Prostate gland (tissue), 2 donors: Measurements from ENCODE around the gene USP6. TPM values are rescaled to one million over a fixed set of nuclear protein-coding genes. Genes with fewer than 3 reads are reported as not detected.
"Not testable (repeated sequence)": the region's sequence is repeated elsewhere in the genome, so short reads cannot be mapped to it uniquely, and the experiment has no call there.

Experiments
- DNase-seq: peaks from one replicate; pipeline ENCODE4 v3.0.0-alpha.2; 2019; ENCODE audit warnings: low spot score
- H3K27ac ChIP-seq, 2 donors: fragments of 200-600 bp; sonication (generic); 2 replicates each; pipeline ENCODE4 v1.5.1; 2017 to 2019
- H3K27me3 ChIP-seq: fragments of 200-600 bp; sonication (generic); replicated peaks from 2 replicates; pipeline ENCODE4 v1.5.1; 2019; ENCODE audit not compliant: insufficient read depth
- H3K36me3 ChIP-seq, 2 donors: fragments of 200-600 bp; sonication (generic); 1 replicate in 1 of 2; 2 replicates in 1 of 2; pipeline versions ENCODE4 v1.5.1 to v1.8.1; 2017 to 2019
- H3K4me1 ChIP-seq: fragments of 200-600 bp; sonication (generic); replicated peaks from 2 replicates; pipeline ENCODE4 v1.5.1; 2019
- H3K4me3 ChIP-seq, 2 donors: fragments of 200-600 bp; sonication (generic); 2 replicates each; pipeline ENCODE4 v1.5.1; 2017 to 2019
- H3K9me3 ChIP-seq: fragments of 200-600 bp; sonication (generic); 2 replicates; pipeline ENCODE4 v1.5.1; 2017
- CTCF ChIP-seq, 4 experiments: fragments of 200-600 bp in 2 of 4; fragments of 450-650 bp in 2 of 4; sonication (generic) in 2 of 4; IDR thresholded peaks; 1 replicate in 3 of 4; 2 replicates in 1 of 4; pipeline ENCODE4 v1.5.1; 2016 to 2019; ENCODE audit warnings: antibody characterized with exemption in 4 of 4, mild to moderate bottlenecking in 2 of 4, moderate library complexity in 2 of 4
- POLR2A ChIP-seq: fragments of 450-650 bp; IDR thresholded peaks from one replicate; pipeline ENCODE4 v1.6.1; 2016; ENCODE audit warnings: antibody characterized with exemption, mild to moderate bottlenecking
- POLR2AphosphoS5 ChIP-seq: sonication (generic); formaldehyde crosslinking; IDR thresholded peaks from one replicate; pipeline ENCODE4 v1.6.1; 2017; ENCODE audit warnings: antibody characterized with exemption
- WGBS: methylation state at CpG from one replicate; pipeline ENCODE4 v1.1.5; 2018; 5-methylcytosine and 5-hydroxymethylcytosine counted together
- intact Hi-C: fragments of 100-400 bp; cut with DNase I; formaldehyde crosslinking; loops from one replicate; pipeline ENCODE4 v1.14.2; 2022
- total RNA-seq, 2 donors: library from RNA; depleted of rRNA; stranded (reverse); fragments of >200 nt; gene quantifications; one replicate each; pipeline ENCODE4 v1.1.0, GENCODE V29; 2016

Gene USP6
- total RNA-seq, 2 donors from 2014 or later: 1.4 to 6.8 TPM

- no peaks in the 10 kb centered on the region for H3K27me3 ChIP-seq
- H3K4me3 ChIP-seq: no peak overlapping the region
- WGBS: 92% methylated on average over 24 of the region's 24 CpGs
- no peaks in the 10 kb centered on the region for H3K36me3 ChIP-seq
- no peaks in the 10 kb centered on the region for H3K4me1 ChIP-seq
- no peak for DNase-seq
- no peak overlapping the region for H3K27ac ChIP-seq
- intact Hi-C loops: no loop called here
- no peaks in the 10 kb centered on the region for H3K9me3 ChIP-seq
- no peak for TF ChIP-seq POLR2A
- no peak for TF ChIP-seq CTCF (IDR thresholded peaks at IDR 0.05)
- TF ChIP-seq POLR2AphosphoS5: no peak
These were observed 23.0 kb downstream of the USP6 start for GRCh38 chr17:5138616-5139457.

- H3K4me1 ChIP-seq: no peaks in the 10 kb centered on the region
- WGBS: 96% methylated on average over 5 of the region's 5 CpGs
- H3K36me3 ChIP-seq: no peaks in the 10 kb centered on the region
- DNase-seq: no peak
- no peaks in the 10 kb centered on the region for H3K9me3 ChIP-seq
- H3K27ac ChIP-seq: no peak overlapping the region
- intact Hi-C loops: no loop called here
- H3K27me3 ChIP-seq: no peaks in the 10 kb centered on the region
- H3K4me3 ChIP-seq: no peak overlapping the region
- no peak for TF ChIP-seq POLR2A
- no peak for TF ChIP-seq POLR2AphosphoS5
- no peak for TF ChIP-seq CTCF (IDR thresholded peaks at IDR 0.05)
These were observed 23.6 kb downstream of the USP6 start for GRCh38 chr17:5139458-5139732.

DNA sequence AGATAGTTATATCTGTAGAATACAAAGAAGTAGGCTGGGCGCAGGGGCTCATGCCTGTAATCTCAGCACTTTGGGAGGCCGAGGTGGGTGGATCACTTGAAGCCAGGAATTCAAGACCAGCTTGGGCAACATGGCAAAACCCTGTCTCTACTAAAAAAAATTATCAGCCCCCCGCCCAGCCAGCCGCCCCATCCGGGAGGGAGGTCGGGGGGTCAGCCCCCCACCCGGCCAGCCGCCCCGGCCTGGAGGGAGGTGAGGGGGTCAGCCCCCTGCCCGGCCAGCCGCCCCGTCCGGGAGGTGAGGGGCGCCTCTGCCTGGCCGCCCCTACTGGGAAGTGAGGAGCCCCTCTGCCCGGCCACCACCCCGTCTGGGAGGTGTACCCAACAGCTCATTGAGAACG is 27.0 kb downstream of the USP6 start:
- H3K27me3 ChIP-seq, H3K27ac ChIP-seq, H3K4me3 ChIP-seq, H3K36me3 ChIP-seq, DNase-seq, H3K9me3 ChIP-seq, H3K4me1 ChIP-seq, intact Hi-C loops: not testable (repeated sequence)
- WGBS: 87% methylated on average over 18 of the region's 18 CpGs

DNA sequence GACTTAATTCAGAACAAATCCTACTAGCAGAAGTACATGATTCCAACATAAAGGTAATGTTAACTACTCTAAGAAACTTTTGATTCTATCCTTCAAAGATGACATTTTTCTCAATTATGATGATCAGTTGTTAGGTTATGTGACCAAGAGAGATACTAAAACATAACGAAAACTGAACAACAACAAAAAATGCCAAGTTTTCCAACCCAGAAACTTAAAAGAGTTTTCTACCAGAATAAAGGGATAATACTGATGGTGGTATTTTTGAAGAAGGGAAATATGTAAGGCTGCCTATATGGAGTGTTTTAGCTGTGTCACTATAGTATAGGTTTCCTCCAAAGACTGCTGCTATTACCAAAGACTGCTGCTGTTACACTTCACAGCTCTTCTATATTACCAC is 30.3 kb downstream of the USP6 start:
- DNase-seq, intact Hi-C loops, H3K4me3 ChIP-seq, H3K36me3 ChIP-seq, H3K9me3 ChIP-seq, H3K4me1 ChIP-seq, H3K27me3 ChIP-seq, H3K27ac ChIP-seq: not testable (repeated sequence)
- 81% methylated on average over 1 of the region's 1 CpG for WGBS

DNA sequence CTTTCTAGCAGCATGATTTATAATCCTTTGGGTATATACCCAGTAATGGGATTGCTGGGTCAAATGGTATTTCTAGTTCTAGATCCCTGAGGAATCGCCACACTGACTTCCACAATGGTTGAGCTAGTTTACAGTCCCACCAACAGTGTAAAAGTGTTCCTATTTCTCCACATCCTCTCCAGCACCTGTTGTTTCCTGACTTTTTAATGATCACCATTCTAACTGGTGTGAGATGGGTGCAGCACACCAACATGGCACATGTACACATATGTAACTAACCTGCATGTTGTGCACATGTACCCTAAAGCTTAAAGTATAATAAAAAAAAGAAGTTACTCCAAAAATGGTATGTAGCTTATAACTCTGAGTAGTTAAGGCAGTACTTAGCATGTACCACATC is 44.9 kb downstream of the USP6 start:
- H3K4me1 ChIP-seq, H3K4me3 ChIP-seq, H3K36me3 ChIP-seq, H3K27ac ChIP-seq, DNase-seq, intact Hi-C loops, H3K27me3 ChIP-seq, H3K9me3 ChIP-seq: not testable (repeated sequence)
- WGBS: 100% methylated on average over 1 of the region's 1 CpG

DNA sequence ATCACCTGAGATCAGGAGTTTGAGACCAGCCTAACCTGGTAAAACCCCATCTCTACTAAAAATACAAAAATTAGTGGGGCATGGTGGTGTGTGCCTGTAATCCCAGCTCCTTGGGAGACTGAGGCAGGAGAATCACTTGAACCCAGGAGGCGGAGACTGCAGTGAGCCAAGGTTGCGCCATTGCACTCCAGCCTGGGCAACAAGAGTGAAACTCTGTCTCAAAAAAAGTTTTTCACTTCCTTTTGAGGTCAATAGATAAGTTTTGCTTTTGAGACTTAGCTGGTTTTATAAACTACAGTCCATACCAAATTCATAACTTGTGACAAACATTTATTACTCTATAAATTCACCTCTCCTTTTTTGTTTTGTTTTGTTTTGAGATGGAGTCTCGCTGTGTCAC is 46.0 kb downstream of the USP6 start:
- 78% methylated on average over 3 of the region's 3 CpGs for WGBS
- H3K27ac ChIP-seq, intact Hi-C loops, H3K4me3 ChIP-seq, H3K27me3 ChIP-seq, H3K9me3 ChIP-seq, H3K36me3 ChIP-seq, DNase-seq, H3K4me1 ChIP-seq: not testable (repeated sequence)

GRCh38 chr17:5164436-5164835 is 48.6 kb downstream of the USP6 start:
- TF ChIP-seq POLR2A: no peak
- no peak for TF ChIP-seq POLR2AphosphoS5
- no peak for TF ChIP-seq CTCF (IDR thresholded peaks at IDR 0.05)
- Histone ChIP-seq H3K27ac (no peak overlapping the region), H3K4me3 (no peak overlapping the region), H3K36me3 (no peaks in the 10 kb centered on the region), H3K9me3 (no peaks in the 10 kb centered on the region), H3K4me1 (no peaks in the 10 kb centered on the region), H3K27me3 (no peaks in the 10 kb centered on the region)
- no peak for DNase-seq
- intact Hi-C loops: no loop called here
- 77% methylated on average over 6 of the region's 6 CpGs for WGBS
